HepG2 (cell line): ENCODE results near the gene DPP8. TPM values are rescaled to one million over a fixed set of nuclear protein-coding genes. Genes with fewer than 3 reads are reported as not detected.
A peak's percentile ranks its signal among the peaks of the same experiment; 100 is the strongest.

ENCODE experiments used
- CCAR2 ChIP-seq: fragments of 200-400 bp; formaldehyde crosslinking; optimal IDR thresholded peaks from 2 replicates; pipeline ENCODE3; 2018; ENCODE audit warnings: low read depth, mild to moderate bottlenecking, low read length, moderate library complexity
- CEBPB ChIP-seq: IDR thresholded peaks from 2 replicates; pipeline ENCODE4 v1.6.1; 2011; ENCODE audit warnings: low read depth, low read length, improper control_type of control experiment, borderline replicate concordance
- FOXP4 ChIP-seq: sonication (generic); formaldehyde crosslinking; IDR thresholded peaks from 2 replicates; pipeline ENCODE4 v1.4.0; 2020; ENCODE audit warnings: missing genetic modification reagents
- HOXA7 ChIP-seq: sonication (generic); formaldehyde crosslinking; IDR thresholded peaks from 2 replicates; pipeline ENCODE4 v1.8.1; 2022; ENCODE audit warnings: mild to moderate bottlenecking, missing genetic modification reagents, moderate library complexity
- MXD4 ChIP-seq: IDR thresholded peaks from 2 replicates; pipeline ENCODE4 v1.6.1; 2016; ENCODE audit warnings: mild to moderate bottlenecking, missing biosample characterization, missing genetic modification reagents
- NCOA2 ChIP-seq: sonication (generic); formaldehyde crosslinking; IDR thresholded peaks from 2 replicates; pipeline ENCODE4 v1.8.0; 2022; ENCODE audit warnings: inconsistent platforms
- RBM39 ChIP-seq: fragments of 200-400 bp; formaldehyde crosslinking; IDR thresholded peaks from one replicate; pipeline ENCODE4 v1.6.1; 2018; ENCODE audit warnings: antibody characterized with exemption, mild to moderate bottlenecking, low read depth, low read length; ENCODE audit not compliant: poor library complexity, severe bottlenecking
- SMARCE1 ChIP-seq: fragments of 450-650 bp; IDR thresholded peaks from 2 replicates; pipeline ENCODE4 v1.6.1; 2017; ENCODE audit warnings: borderline replicate concordance
- STAG1 ChIP-seq: sonication (generic); formaldehyde crosslinking; IDR thresholded peaks from 2 replicates; pipeline ENCODE4 v1.4.0; 2020; ENCODE audit warnings: missing genetic modification reagents
- ZBTB7A ChIP-seq: sonication (generic); formaldehyde crosslinking; IDR thresholded peaks from 2 replicates; pipeline ENCODE4 v1.8.0; 2022; ENCODE audit warnings: mild to moderate bottlenecking, missing genetic modification reagents
- ZC3H4 ChIP-seq: sonication (generic); formaldehyde crosslinking; IDR thresholded peaks from 2 replicates; pipeline ENCODE4 v1.4.0; 2020; ENCODE audit warnings: missing genetic modification reagents, borderline replicate concordance
- ZFP36L1 ChIP-seq: sonication (generic); formaldehyde crosslinking; IDR thresholded peaks from 2 replicates; pipeline ENCODE4 v1.8.0; 2022; ENCODE audit warnings: mild to moderate bottlenecking, missing genetic modification reagents, moderate library complexity
- ZFP62 ChIP-seq: sonication (generic); formaldehyde crosslinking; IDR thresholded peaks from 2 replicates; pipeline ENCODE4 v1.4.0; 2020; ENCODE audit warnings: missing genetic modification reagents
- ZFYVE20 ChIP-seq: sonication (generic); formaldehyde crosslinking; IDR thresholded peaks from 2 replicates; pipeline ENCODE4 v1.8.0; 2023; ENCODE audit warnings: low read depth, mild to moderate bottlenecking, moderate library complexity, missing genetic modification reagents, borderline replicate concordance
- ZNF205 ChIP-seq: IDR thresholded peaks from 2 replicates; pipeline ENCODE4 v1.6.1; 2018; ENCODE audit warnings: missing biosample characterization, missing genetic modification reagents
- ZNF383 ChIP-seq: sonication (generic); formaldehyde crosslinking; IDR thresholded peaks from 2 replicates; pipeline ENCODE4 v1.4.0; 2020; ENCODE audit warnings: missing genetic modification reagents, mild to moderate bottlenecking, borderline replicate concordance
- ZNF616 ChIP-seq: sonication (generic); formaldehyde crosslinking; IDR thresholded peaks from 2 replicates; pipeline ENCODE4 v1.5.0; 2020; ENCODE audit warnings: low read depth, mild to moderate bottlenecking, missing genetic modification reagents
- ZNF768 ChIP-seq: sonication (generic); formaldehyde crosslinking; IDR thresholded peaks from 2 replicates; pipeline ENCODE4 v1.4.0; 2020; ENCODE audit warnings: missing genetic modification reagents
- ZZZ3 ChIP-seq: sonication (generic); formaldehyde crosslinking; IDR thresholded peaks from 2 replicates; pipeline ENCODE4 v1.4.0; 2020; ENCODE audit warnings: missing genetic modification reagents, mild to moderate bottlenecking, borderline replicate concordance
- polyA plus RNA-seq, 8 experiments: library from polyadenylated mRNA; depleted of rRNA in 3 of 8; stranded (reverse) in 7 of 8; unstranded in 1 of 8; fragments of >200 nt; fragmentation: Illumina TruSeq in 4 of 8; extraction: Trizol in 4 of 8; gene quantifications; 2 replicates each; pipeline versions ENCODE4 v1.2.1 to v1.2.3, GENCODE V29; 2011 to 2016; ENCODE audit warnings: low read depth in 4 of 8, missing spikeins in 1 of 8, mixed read lengths in 1 of 8; ENCODE audit not compliant: insufficient read depth in 1 of 8
- total RNA-seq, 5 experiments: library from RNA; depleted of rRNA; stranded (reverse); fragments of >200 nt; fragmentation: Illumina TruSeq; extraction: Trizol; gene quantifications; 2 replicates each; pipeline ENCODE4 v1.2.3, GENCODE V29; 2016; ENCODE audit warnings: low read depth in 1 of 5
- TF ChIP-seq, protein P1 (sequence below): sonication (generic); formaldehyde crosslinking; IDR thresholded peaks from 2 replicates; pipeline ENCODE4 v1.4.0; 2020; ENCODE audit warnings: missing genetic modification reagents
- TF ChIP-seq, protein P2 (sequence below): sonication (generic); formaldehyde crosslinking; conservative IDR thresholded peaks from 2 replicates; pipeline ENCODE4 v1.8.0; 2022; ENCODE audit warnings: missing genetic modification reagents
- TF ChIP-seq, protein P3 (sequence below): fragments of 450-650 bp; IDR thresholded peaks from 2 replicates; pipeline ENCODE4 v1.6.1; 2017; ENCODE audit warnings: mild to moderate bottlenecking

Gene DPP8
- total and polyA plus RNA-seq, 2 of the 13 experiments (the other 11 are each of a cell fraction or from before 2014, with no cell fraction given) = 18.0 to 26.3 TPM

GRCh38 chr15:65530318-65531111, 13.0 kb upstream of the DPP8 start, which contains the start of gene HACD3 (continued):
- TF ChIP-seq, protein P1, sequence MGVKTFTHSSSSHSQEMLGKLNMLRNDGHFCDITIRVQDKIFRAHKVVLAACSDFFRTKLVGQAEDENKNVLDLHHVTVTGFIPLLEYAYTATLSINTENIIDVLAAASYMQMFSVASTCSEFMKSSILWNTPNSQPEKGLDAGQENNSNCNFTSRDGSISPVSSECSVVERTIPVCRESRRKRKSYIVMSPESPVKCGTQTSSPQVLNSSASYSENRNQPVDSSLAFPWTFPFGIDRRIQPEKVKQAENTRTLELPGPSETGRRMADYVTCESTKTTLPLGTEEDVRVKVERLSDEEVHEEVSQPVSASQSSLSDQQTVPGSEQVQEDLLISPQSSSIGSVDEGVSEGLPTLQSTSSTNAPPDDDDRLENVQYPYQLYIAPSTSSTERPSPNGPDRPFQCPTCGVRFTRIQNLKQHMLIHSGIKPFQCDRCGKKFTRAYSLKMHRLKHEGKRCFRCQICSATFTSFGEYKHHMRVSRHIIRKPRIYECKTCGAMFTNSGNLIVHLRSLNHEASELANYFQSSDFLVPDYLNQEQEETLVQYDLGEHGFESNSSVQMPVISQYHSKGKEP = no peak
- TF ChIP-seq STAG1 (CRISPR knock-in tag) (peak; percentile 6; the same call in 1 of the 2 replicates), SMARCE1 (no peak), CEBPB (no peak), MXD4 (CRISPR knock-in tag) (peak; percentile 91), FOXP4 (CRISPR knock-in tag) (no peak), NCOA2 (CRISPR knock-in tag) (no peak), ZC3H4 (CRISPR knock-in tag) (0 out of 2 replicates have a peak, but pooled peaks have one; percentile 32), ZNF768 (peak; percentile 77), HOXA7 (0 out of 2 replicates have a peak, but pooled peaks have one; percentile 67), ZNF205 (CRISPR knock-in tag) (no peak; the same call in 1 of the 2 replicates), ZBTB7A (peak; percentile 92), ZNF383 (0 out of 2 replicates have a peak, but pooled peaks have one; percentile 74), ZFP62 (CRISPR knock-in tag) (no peak), CCAR2 (no peak), ZNF616 (CRISPR knock-in tag) (peak; percentile 64; the same call in 1 of the 2 replicates), RBM39 (no peak), ZFP36L1 (CRISPR knock-in tag) (no peak), ZZZ3 (CRISPR knock-in tag) (no peak), ZFYVE20 (peak; percentile 86; the same call in 1 of the 2 replicates)
- TF ChIP-seq, protein P2, sequence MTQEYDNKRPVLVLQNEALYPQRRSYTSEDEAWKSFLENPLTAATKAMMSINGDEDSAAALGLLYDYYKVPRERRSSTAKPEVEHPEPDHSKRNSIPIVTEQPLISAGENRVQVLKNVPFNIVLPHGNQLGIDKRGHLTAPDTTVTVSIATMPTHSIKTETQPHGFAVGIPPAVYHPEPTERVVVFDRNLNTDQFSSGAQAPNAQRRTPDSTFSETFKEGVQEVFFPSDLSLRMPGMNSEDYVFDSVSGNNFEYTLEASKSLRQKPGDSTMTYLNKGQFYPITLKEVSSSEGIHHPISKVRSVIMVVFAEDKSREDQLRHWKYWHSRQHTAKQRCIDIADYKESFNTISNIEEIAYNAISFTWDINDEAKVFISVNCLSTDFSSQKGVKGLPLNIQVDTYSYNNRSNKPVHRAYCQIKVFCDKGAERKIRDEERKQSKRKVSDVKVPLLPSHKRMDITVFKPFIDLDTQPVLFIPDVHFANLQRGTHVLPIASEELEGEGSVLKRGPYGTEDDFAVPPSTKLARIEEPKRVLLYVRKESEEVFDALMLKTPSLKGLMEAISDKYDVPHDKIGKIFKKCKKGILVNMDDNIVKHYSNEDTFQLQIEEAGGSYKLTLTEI = no peak
- TF ChIP-seq, protein P3, sequence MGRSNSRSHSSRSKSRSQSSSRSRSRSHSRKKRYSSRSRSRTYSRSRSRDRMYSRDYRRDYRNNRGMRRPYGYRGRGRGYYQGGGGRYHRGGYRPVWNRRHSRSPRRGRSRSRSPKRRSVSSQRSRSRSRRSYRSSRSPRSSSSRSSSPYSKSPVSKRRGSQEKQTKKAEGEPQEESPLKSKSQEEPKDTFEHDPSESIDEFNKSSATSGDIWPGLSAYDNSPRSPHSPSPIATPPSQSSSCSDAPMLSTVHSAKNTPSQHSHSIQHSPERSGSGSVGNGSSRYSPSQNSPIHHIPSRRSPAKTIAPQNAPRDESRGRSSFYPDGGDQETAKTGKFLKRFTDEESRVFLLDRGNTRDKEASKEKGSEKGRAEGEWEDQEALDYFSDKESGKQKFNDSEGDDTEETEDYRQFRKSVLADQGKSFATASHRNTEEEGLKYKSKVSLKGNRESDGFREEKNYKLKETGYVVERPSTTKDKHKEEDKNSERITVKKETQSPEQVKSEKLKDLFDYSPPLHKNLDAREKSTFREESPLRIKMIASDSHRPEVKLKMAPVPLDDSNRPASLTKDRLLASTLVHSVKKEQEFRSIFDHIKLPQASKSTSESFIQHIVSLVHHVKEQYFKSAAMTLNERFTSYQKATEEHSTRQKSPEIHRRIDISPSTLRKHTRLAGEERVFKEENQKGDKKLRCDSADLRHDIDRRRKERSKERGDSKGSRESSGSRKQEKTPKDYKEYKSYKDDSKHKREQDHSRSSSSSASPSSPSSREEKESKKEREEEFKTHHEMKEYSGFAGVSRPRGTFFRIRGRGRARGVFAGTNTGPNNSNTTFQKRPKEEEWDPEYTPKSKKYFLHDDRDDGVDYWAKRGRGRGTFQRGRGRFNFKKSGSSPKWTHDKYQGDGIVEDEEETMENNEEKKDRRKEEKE = no peak
